DOHH2 (cell line): ENCODE results near the gene SDF2.

Experiments
- H3F3A ChIP-seq: fragments of 200-600 bp; sonication (generic), shearing (Covaris generic); 2 replicates; pipeline ENCODE4 v1.6.0; 2016; ENCODE audit warnings: antibody characterized with exemption, mild to moderate bottlenecking; ENCODE audit not compliant: control insufficient read depth, insufficient read depth
- H3K27ac ChIP-seq: fragments of 200-600 bp; sonication (generic); 2 replicates; pipeline ENCODE4 v1.5.1; 2014; ENCODE audit warnings: low read depth, mild to moderate bottlenecking, low read length, moderate library complexity
- H3K27me3 ChIP-seq: fragments of 200-600 bp; sonication (generic); 2 replicates; pipeline ENCODE4 v1.6.1; 2014; ENCODE audit warnings: mild to moderate bottlenecking, low read length, mixed read lengths; ENCODE audit not compliant: control insufficient read depth
- H3K36me3 ChIP-seq: fragments of 200-600 bp; sonication (generic); 2 replicates; pipeline ENCODE4 v1.6.1; 2014; ENCODE audit warnings: mild to moderate bottlenecking, low read length, moderate library complexity, mixed read lengths; ENCODE audit not compliant: control insufficient read depth
- H3K4me1 ChIP-seq: fragments of 200-600 bp; sonication (generic); 2 replicates; pipeline ENCODE4 v1.6.1; 2014; ENCODE audit warnings: mild to moderate bottlenecking, low read length, mixed read lengths; ENCODE audit not compliant: control insufficient read depth
- H3K4me2 ChIP-seq: fragments of 200-600 bp; sonication (generic); 2 replicates; pipeline ENCODE4 v1.6.0; 2014; ENCODE audit warnings: mild to moderate bottlenecking, low read length, moderate library complexity
- H3K4me3 ChIP-seq: fragments of 200-600 bp; sonication (generic); 2 replicates; pipeline ENCODE4 v1.5.1; 2014; ENCODE audit warnings: mild to moderate bottlenecking, low read length, mixed read lengths
- H3K79me2 ChIP-seq: fragments of 200-600 bp; sonication (generic); 2 replicates; pipeline ENCODE4 v1.6.1; 2014; ENCODE audit warnings: mild to moderate bottlenecking, low read length, mixed read lengths; ENCODE audit not compliant: control insufficient read depth
- H3K9me2 ChIP-seq: fragments of 200-600 bp; sonication (generic); replicated peaks from 2 replicates; pipeline ENCODE4 v1.6.1; 2014; ENCODE audit warnings: mild to moderate bottlenecking, low read length, mixed read lengths; ENCODE audit not compliant: control insufficient read depth
- H3K9me3 ChIP-seq: fragments of 200-600 bp; sonication (generic); 2 replicates; pipeline ENCODE4 v1.6.1; 2014; ENCODE audit warnings: antibody characterized with exemption, low read length, mixed read lengths; ENCODE audit not compliant: control insufficient read depth, insufficient read depth
- H4K20me1 ChIP-seq: fragments of 200-600 bp; sonication (generic); 2 replicates; pipeline ENCODE4 v1.6.0; 2014; ENCODE audit warnings: low read depth, mild to moderate bottlenecking, antibody characterized with exemption, low read length, moderate library complexity; ENCODE audit not compliant: control insufficient read depth, insufficient read depth
- EZH2phosphoT487 ChIP-seq: fragments of 200-600 bp; sonication (generic); IDR thresholded peaks from 2 replicates; pipeline ENCODE4 v1.6.1; 2017; ENCODE audit warnings: borderline replicate concordance, mild to moderate bottlenecking, antibody characterized with exemption, low read length, moderate library complexity, mixed read lengths
- TF ChIP-seq, protein P1 (sequence below): fragments of 200-600 bp; sonication (generic); IDR thresholded peaks from one replicate; pipeline ENCODE4 v1.5.1; 2014; ENCODE audit warnings: antibody characterized with exemption, mild to moderate bottlenecking, low read depth, low read length; ENCODE audit not compliant: poor library complexity, severe bottlenecking

Gene SDF2

GRCh38 chr17:28682655-28683054, 20.9 kb upstream of the SDF2 start:
- H3K9me2 ChIP-seq = no peaks in the 10 kb centered on the region
- H3K4me1 ChIP-seq = no peaks in the 10 kb centered on the region
- no peaks in the 10 kb centered on the region for H3K79me2 ChIP-seq
- H3K36me3 ChIP-seq = peaks cover 80% of the 10 kb centered on the region
- TF ChIP-seq, protein P1, sequence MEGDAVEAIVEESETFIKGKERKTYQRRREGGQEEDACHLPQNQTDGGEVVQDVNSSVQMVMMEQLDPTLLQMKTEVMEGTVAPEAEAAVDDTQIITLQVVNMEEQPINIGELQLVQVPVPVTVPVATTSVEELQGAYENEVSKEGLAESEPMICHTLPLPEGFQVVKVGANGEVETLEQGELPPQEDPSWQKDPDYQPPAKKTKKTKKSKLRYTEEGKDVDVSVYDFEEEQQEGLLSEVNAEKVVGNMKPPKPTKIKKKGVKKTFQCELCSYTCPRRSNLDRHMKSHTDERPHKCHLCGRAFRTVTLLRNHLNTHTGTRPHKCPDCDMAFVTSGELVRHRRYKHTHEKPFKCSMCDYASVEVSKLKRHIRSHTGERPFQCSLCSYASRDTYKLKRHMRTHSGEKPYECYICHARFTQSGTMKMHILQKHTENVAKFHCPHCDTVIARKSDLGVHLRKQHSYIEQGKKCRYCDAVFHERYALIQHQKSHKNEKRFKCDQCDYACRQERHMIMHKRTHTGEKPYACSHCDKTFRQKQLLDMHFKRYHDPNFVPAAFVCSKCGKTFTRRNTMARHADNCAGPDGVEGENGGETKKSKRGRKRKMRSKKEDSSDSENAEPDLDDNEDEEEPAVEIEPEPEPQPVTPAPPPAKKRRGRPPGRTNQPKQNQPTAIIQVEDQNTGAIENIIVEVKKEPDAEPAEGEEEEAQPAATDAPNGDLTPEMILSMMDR = no peak
- TF ChIP-seq EZH2phosphoT487 = no peak
- no peaks in the 10 kb centered on the region for H3K27me3 ChIP-seq
- no peak overlapping the region for H3K27ac ChIP-seq
- no peak overlapping the region for H3K4me2 ChIP-seq
- H3K9me3 ChIP-seq = no peaks in the 10 kb centered on the region
- no peak overlapping the region for H3K4me3 ChIP-seq
- no peaks in the 10 kb centered on the region for H4K20me1 ChIP-seq
- H3F3A ChIP-seq = no peaks in the 10 kb centered on the region

DNA sequence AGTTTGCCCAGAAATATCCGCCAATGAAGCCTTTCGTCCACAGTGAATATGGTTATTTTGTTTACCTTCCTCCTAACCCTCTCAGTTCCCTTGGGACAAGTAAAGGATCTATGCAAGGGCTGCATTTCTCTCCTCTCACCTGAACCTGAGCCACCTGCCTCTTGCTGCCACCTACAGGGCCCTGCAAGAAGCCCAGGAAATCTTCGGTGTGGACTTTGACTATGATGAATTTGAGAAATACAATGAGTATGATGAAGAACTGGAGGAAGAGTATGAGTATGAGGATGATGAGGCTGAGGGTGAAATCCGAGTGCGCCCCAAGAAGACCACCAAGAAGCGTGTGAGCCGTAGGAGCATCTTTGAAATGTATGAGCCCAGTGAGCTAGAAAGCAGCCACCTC, 14.3 kb upstream of the SDF2 start:
- Histone ChIP-seq H3K9me2 (no peaks in the 10 kb centered on the region), H3K27me3 (no peaks in the 10 kb centered on the region), H3K9me3 (no peaks in the 10 kb centered on the region), H3F3A (no peaks in the 10 kb centered on the region), H3K36me3 (peaks cover 83% of the 10 kb centered on the region), H3K79me2 (peaks cover 5% of the 10 kb centered on the region; the same call in 1 of the 2 replicates), H3K4me1 (no peaks in the 10 kb centered on the region), H3K27ac (no peak overlapping the region), H3K4me2 (no peak overlapping the region), H3K4me3 (no peak overlapping the region), H4K20me1 (no peaks in the 10 kb centered on the region)
- TF ChIP-seq, protein P1 = peak; percentile 64
- TF ChIP-seq EZH2phosphoT487 = no peak

DNA sequence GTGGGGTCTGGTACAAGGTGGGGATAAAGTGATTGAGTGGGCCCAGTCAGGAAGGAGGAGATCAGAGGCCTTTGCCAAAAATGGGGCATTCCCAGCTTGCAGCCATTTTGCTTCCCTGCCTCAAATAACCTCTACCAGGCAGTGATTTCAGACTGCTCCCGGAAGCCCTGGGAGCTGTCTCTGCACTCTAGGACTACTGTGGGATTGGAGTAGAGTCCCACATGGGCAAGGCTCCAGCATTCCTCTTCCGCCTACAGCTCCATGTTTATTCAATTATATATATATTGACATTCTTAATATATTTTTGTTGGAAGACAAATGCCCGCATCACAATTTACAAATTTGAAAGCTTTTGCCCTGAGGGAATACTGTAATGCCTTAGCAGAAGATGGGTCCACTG, 13.8 kb upstream of the SDF2 start:
- peaks cover 83% of the 10 kb centered on the region for H3K36me3 ChIP-seq

More for the DNA sequence above, 13.8 kb upstream of the SDF2 start:
- Histone ChIP-seq H3K79me2 (peaks cover 5% of the 10 kb centered on the region; the same call in 1 of the 2 replicates), H3K27ac (no peak overlapping the region), H3K4me3 (no peak overlapping the region), H3F3A (no peaks in the 10 kb centered on the region), H3K27me3 (no peaks in the 10 kb centered on the region), H3K9me3 (no peaks in the 10 kb centered on the region), H4K20me1 (no peaks in the 10 kb centered on the region), H3K4me1 (no peaks in the 10 kb centered on the region), H3K9me2 (no peaks in the 10 kb centered on the region), H3K4me2 (no peak overlapping the region)
- TF ChIP-seq, protein P1 = no peak
- TF ChIP-seq EZH2phosphoT487 = no peak
